GM12878 (cell line): Measurements from ENCODE around the gene TRRAP. TPM values are rescaled to one million over a fixed set of nuclear protein-coding genes. Genes with fewer than 3 reads are reported as not detected.

Source experiments
- ATAC-seq: fragments of 200-7000 bp; cut with Tn5 transposase; 3 replicates; pipeline ENCODE4 v1.9.1; 2020; ENCODE audit warnings: mild to moderate bottlenecking, moderate library complexity
- BruUV-seq: library from RNA; stranded (reverse); fragments of 400-500 nt; replicated peaks from 2 replicates; lab custom pipeline; 2021; lab: Mats Ljungman, UMichigan
- CTCF ChIA-PET: fragments of 300-600 bp; sonication (Branson Sonifier 250); formaldehyde crosslinking; extraction: SDS; loops from one replicate; lab custom pipeline; 2021; ENCODE audit warnings: inconsistent platforms; lab: Yijun Ruan, JAX
- POLR2A ChIA-PET: fragments of 350-600 bp; formaldehyde crosslinking; extraction: SDS; loops from one replicate; lab custom pipeline; 2021; ENCODE audit warnings: inconsistent platforms; lab: Charles Lee
- RAD21 ChIA-PET: fragments of 300-600 bp; sonication (Branson Sonifier 250); formaldehyde crosslinking; loops from one replicate; lab custom pipeline; 2023; ENCODE audit warnings: antibody characterized with exemption; ENCODE audit not compliant: unreplicated experiment; lab: Charles Lee
- SMC1A ChIA-PET: fragments of 300-600 bp; sonication (Branson Sonifier 250); formaldehyde crosslinking; loops from one replicate; lab custom pipeline; 2023; ENCODE audit not compliant: unreplicated experiment, uncharacterized antibody; lab: Charles Lee
- DNase-seq: peaks from one replicate; pipeline ENCODE4 v3.0.0-alpha.2; 2011; ENCODE audit warnings: low read depth, low spot score
- FAIRE-seq: peaks from 3 replicates; lab custom pipeline; 2011; peaks lifted over from hg19 to GRCh38; lab: Jason Lieb, UNC
- H2AFZ ChIP-seq: 2 replicates; pipeline ENCODE4 v1.6.0; 2011; ENCODE audit warnings: low read depth, low read length, control low read depth; ENCODE audit not compliant: control insufficient read depth
- H3K27ac ChIP-seq: 2 replicates; pipeline ENCODE4 v1.5.1; 2011; ENCODE audit warnings: control low read depth; ENCODE audit not compliant: control insufficient read depth, insufficient read depth
- H3K27me3 ChIP-seq, 2 experiments: replicated peaks in 1 of 2; 2 replicates each; pipeline versions ENCODE4 v1.6.0 to v1.6.1; 2011; ENCODE audit warnings: low read length in 1 of 2; ENCODE audit not compliant: control insufficient read depth in 2 of 2, insufficient read depth in 2 of 2
- H3K36me3 ChIP-seq, 2 experiments: 2 replicates each; pipeline ENCODE4 v1.5.1; 2011; ENCODE audit warnings: low read length in 1 of 2; ENCODE audit not compliant: control insufficient read depth in 2 of 2, insufficient read depth in 2 of 2
- H3K4me1 ChIP-seq: 2 replicates; pipeline ENCODE4 v1.6.1; 2011; ENCODE audit warnings: mild to moderate bottlenecking, low read length, moderate library complexity, mixed read lengths; ENCODE audit not compliant: control insufficient read depth, insufficient read depth
- H3K4me2 ChIP-seq: 2 replicates; pipeline ENCODE4 v1.6.0; 2011; ENCODE audit warnings: control low read depth; ENCODE audit not compliant: control insufficient read depth, insufficient read depth
- H3K4me3 ChIP-seq: fragments of 200-600 bp; sonication (generic); 2 replicates; pipeline ENCODE4 v1.5.1; 2016
- H3K79me2 ChIP-seq: 2 replicates; pipeline ENCODE4 v1.6.0; 2011; ENCODE audit warnings: low read length; ENCODE audit not compliant: control insufficient read depth, insufficient read depth
- H3K9ac ChIP-seq: 2 replicates; pipeline ENCODE4 v1.8.0; 2011; ENCODE audit warnings: low read length, control low read depth, mixed read lengths; ENCODE audit not compliant: control insufficient read depth, insufficient read depth
- H3K9me3 ChIP-seq: replicated peaks from 3 replicates; pipeline ENCODE4 v1.5.1; 2011; ENCODE audit warnings: mild to moderate bottlenecking, low read length; ENCODE audit not compliant: control insufficient read depth, insufficient read depth
- H4K20me1 ChIP-seq: 2 replicates; pipeline ENCODE4 v1.6.0; 2011; ENCODE audit not compliant: control insufficient read depth, insufficient read depth
- DPF2 ChIP-seq: fragments of 450-650 bp; IDR thresholded peaks from 2 replicates; pipeline ENCODE4 v1.6.1; 2017; ENCODE audit warnings: mild to moderate bottlenecking
- EGR1 ChIP-seq, 2 experiments: IDR thresholded peaks; 1 replicate in 1 of 2; 2 replicates in 1 of 2; pipeline ENCODE4 v1.6.1; 2011 to 2012; ENCODE audit warnings: low read depth in 2 of 2, low read length in 2 of 2, borderline replicate concordance in 1 of 2, mild to moderate bottlenecking in 1 of 2, moderate library complexity in 1 of 2
- ESRRA ChIP-seq: IDR thresholded peaks from 2 replicates; pipeline ENCODE4 v1.6.1; 2012; ENCODE audit warnings: mild to moderate bottlenecking, low read length, improper control_type of control experiment
- IKZF2 ChIP-seq, 2 experiments: fragments of 450-650 bp; IDR thresholded peaks; 2 replicates each; pipeline ENCODE4 v1.6.1; 2017; ENCODE audit warnings: mild to moderate bottlenecking in 2 of 2, moderate library complexity in 2 of 2
- MLLT1 ChIP-seq: fragments of 450-650 bp; IDR thresholded peaks from 2 replicates; pipeline ENCODE4 v1.6.1; 2016; ENCODE audit warnings: mild to moderate bottlenecking
- PML ChIP-seq: IDR thresholded peaks from 2 replicates; pipeline ENCODE4 v1.6.1; 2012; ENCODE audit warnings: low read length, inconsistent platforms
- PRDM15 ChIP-seq: fragments of 450-650 bp; formaldehyde crosslinking; IDR thresholded peaks from 2 replicates; pipeline ENCODE4 v1.4.0; 2020; ENCODE audit warnings: mild to moderate bottlenecking, moderate library complexity
- RFX5 ChIP-seq: IDR thresholded peaks from 2 replicates; pipeline ENCODE4 v1.6.1; 2011; ENCODE audit warnings: low read depth, low read length, improper control_type of control experiment
- SMAD5 ChIP-seq: IDR thresholded peaks from 2 replicates; pipeline ENCODE4 v1.6.1; 2016; ENCODE audit warnings: antibody characterized with exemption, low read depth
- SUZ12 ChIP-seq: fragments of 200-600 bp; sonication (generic); IDR thresholded peaks from one replicate; pipeline ENCODE4 v1.6.1; 2018; ENCODE audit warnings: antibody characterized with exemption, mild to moderate bottlenecking; ENCODE audit not compliant: unreplicated experiment
- WGBS: methylation state at CpG from one replicate; pipeline ENCODE4 v1.1.6; 2016; ENCODE audit warnings: low lambda C conversion rate; ENCODE audit not compliant: insufficient replicate concordance, insufficient coverage; ENCODE audit errors: missing lambda C conversion rate; 5-methylcytosine and 5-hydroxymethylcytosine counted together
- in situ Hi-C: fragments of 300-500 bp; cut with MboI; formaldehyde crosslinking; loops from 9 replicates; pipeline ENCODE4 v1.14.3; 2018; ENCODE audit warnings: mixed read lengths
- intact Hi-C: fragments of 100-400 bp; cut with micrococcal nuclease; formaldehyde crosslinking; loops from one replicate; pipeline ENCODE4 v1.14.2; 2022; ENCODE audit not compliant: unreplicated experiment
- polyA plus RNA-seq, 11 experiments: library from polyadenylated mRNA; depleted of rRNA in 4 of 11; unstranded in 6 of 11; stranded (reverse) in 5 of 11; fragments of >200 nt; fragmentation: Nextera tagmentation in 4 of 11; fragmentation: Illumina TruSeq in 1 of 11; extraction: Ambion mirVana in 4 of 11; extraction: Trizol in 1 of 11; gene quantifications; 1 replicate in 1 of 11; 2 replicates in 10 of 11; pipeline versions ENCODE4 v1.2.1 to v1.2.3, GENCODE V29; 2011 to 2016; ENCODE audit warnings: inconsistent platforms in 2 of 11, missing spikeins in 2 of 11, low read depth in 1 of 11
- total RNA-seq, 4 experiments: library from RNA; depleted of rRNA in 3 of 4; stranded (reverse); fragments of >200 nt in 3 of 4; fragmentation: Illumina TruSeq in 1 of 4; extraction: Trizol in 1 of 4; gene quantifications; 2 replicates each; pipeline versions ENCODE4 v1.2.1 to v1.2.3, GENCODE V29; 2013 to 2021

Gene TRRAP
- total and polyA plus RNA-seq, 10 of the 15 experiments (the other 5 are each of a cell fraction or from before 2014, with no cell fraction given): 1.1 to 39.3 (median 8.5) TPM

GRCh38 chr7:98875501-98875900, 2.8 kb upstream of the TRRAP start:
- Histone ChIP-seq H3K27ac (no peak overlapping the region), H4K20me1 (no peaks in the 10 kb centered on the region), H3K27me3 (peaks cover 2 to 5% of the 10 kb centered on the region in 2 experiments; a peak in 2 of 4 replicates), H3K9me3 (no peaks in the 10 kb centered on the region), H3K4me2 (no peak overlapping the region), H2AFZ (no peak overlapping the region), H3K4me3 (no peak overlapping the region), H3K79me2 (peaks cover 21% of the 10 kb centered on the region), H3K9ac (no peak overlapping the region), H3K4me1 (peaks cover 11% of the 10 kb centered on the region; the same call in 1 of the 2 replicates), H3K36me3 (no peaks in the 10 kb centered on the region)
- ATAC-seq: no peak
- BruUV-seq: no TSS peak
- ChIA-PET CTCF (no interaction called here), RAD21 (interaction anchor here (0.7 kb wide), 1 partner anchor 1833 kb away, joined by 4 read pairs; no protein-coding TSS in a partner anchor), SMC1A (no interaction called here), POLR2A (no interaction called here)
- intact Hi-C loops (no loop called here), in situ Hi-C loops (no loop called here)
- DNase-seq: no peak
- FAIRE-seq: no peak
- WGBS: 26% methylated on average over 9 of the region's 9 CpGs
- TF ChIP-seq DPF2: no peak
- TF ChIP-seq SMAD5: no peak
- TF ChIP-seq IKZF2 (IDR thresholded peaks at IDR 0.05): no peak

GRCh38 chr7:98877146-98877545, 1.2 kb upstream of the TRRAP start:
- ATAC-seq (no peak), DNase-seq (no peak), FAIRE-seq (no peak)
- SMC1A ChIA-PET: interaction anchor here (0.6 kb wide), 1 partner anchor 436 kb away, joined by 3 read pairs; no protein-coding TSS in a partner anchor
- no peak overlapping the region for H3K9ac ChIP-seq
- RAD21 ChIA-PET: no interaction called here
- H3K79me2 ChIP-seq: peaks cover 29% of the 10 kb centered on the region
- peaks cover 0 to 2% of the 10 kb centered on the region in 2 experiments; a peak in 1 of 4 replicates for H3K36me3 ChIP-seq
- CTCF ChIA-PET: interaction anchor here (1.0 kb wide), 2 partner anchors 13 kb away, joined by 3 to 4 read pairs; no protein-coding TSS in a partner anchor
- 67% methylated on average over 6 of the region's 6 CpGs for WGBS
- no peak overlapping the region for H3K4me3 ChIP-seq
- peaks cover 5% of the 10 kb centered on the region; the same call in 1 of the 2 replicates for H3K4me1 ChIP-seq
- no peaks in the 10 kb centered on the region for H3K27me3 ChIP-seq
- TF ChIP-seq PML: no peak
- no peak for TF ChIP-seq MLLT1
- no peak for TF ChIP-seq SUZ12
- no peak for TF ChIP-seq EGR1 (IDR thresholded peaks at IDR 0.05; ENCODE audit: borderline replicate concordance in 1 of 2, low read depth in 2 of 2, low read length in 2 of 2)
- no peak for TF ChIP-seq ESRRA
- no peak for TF ChIP-seq PRDM15 (CRISPR knock-in tag)
- no peak for TF ChIP-seq RFX5
- no peaks in the 10 kb centered on the region for H3K9me3 ChIP-seq
- POLR2A ChIA-PET: no interaction called here
- no peak overlapping the region for H3K27ac ChIP-seq
- intact Hi-C loops (no loop called here), in situ Hi-C loops (no loop called here)
- no peak overlapping the region for H3K4me2 ChIP-seq
- H4K20me1 ChIP-seq: no peaks in the 10 kb centered on the region
- no TSS peak for BruUV-seq
- no peak overlapping the region for H2AFZ ChIP-seq
